ENCODE results near the gene SLC44A1.

The SLC44A1 gene

DNA sequence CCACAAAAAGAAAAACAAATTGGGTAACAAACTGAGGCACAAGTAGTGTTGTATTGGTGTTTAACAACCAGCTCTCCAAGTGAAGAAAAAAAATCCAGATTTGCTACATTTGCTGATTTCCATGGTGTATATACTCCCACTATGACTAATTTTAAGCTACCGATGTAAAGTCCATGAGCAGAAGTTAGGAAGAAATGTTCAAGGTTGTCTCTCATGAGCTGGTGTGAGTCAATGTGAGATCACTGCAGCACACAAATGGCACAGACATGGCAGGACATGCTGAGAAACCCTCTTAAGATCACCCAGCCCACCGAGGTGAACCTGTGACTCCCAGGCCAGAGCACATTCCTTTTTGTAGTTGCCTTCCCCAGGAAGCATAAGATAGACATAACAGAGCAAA, 36.2 kb downstream of the SLC44A1 start:
- DNase-seq: no peak
- POLR2A ChIA-PET: no interaction called here
- CTCF ChIA-PET: no interaction called here
- H3K4me3 ChIP-seq (ENCODE audit: control insufficient read depth in 1 of 7, extremely low read depth in 1 of 7, insufficient read depth in 4 of 7, low read depth in 2 of 7, low read length in 6 of 7): no peak overlapping the region
- no peaks in the 10 kb centered on the region for H3K9me3 ChIP-seq (ENCODE audit: control extremely low read depth in 1 of 5, control insufficient read depth in 4 of 5, insufficient read depth in 2 of 5, low read depth in 1 of 5, low read length in 4 of 5)
- no peaks in the 10 kb centered on the region for H3K36me3 ChIP-seq (ENCODE audit: control insufficient read depth in 4 of 4, insufficient read depth in 4 of 4, low read length in 3 of 4)
- no peaks in the 10 kb centered on the region for H3K4me1 ChIP-seq (ENCODE audit: control extremely low read depth in 1 of 4, control insufficient read depth in 4 of 4, insufficient read depth in 4 of 4, low read length in 3 of 4)
- WGBS (ENCODE audit: insufficient coverage): no CpG with 5 or more reads among the region's 2 CpGs
- H3K27ac ChIP-seq (ENCODE audit: insufficient read depth in 1 of 2, low read depth in 1 of 2, low read length in 2 of 2, poor library complexity in 1 of 2, severe bottlenecking in 2 of 2): no peak overlapping the region
- no peaks in the 10 kb centered on the region for H3K27me3 ChIP-seq (replicated peaks in 2 of 5; ENCODE audit: control insufficient read depth in 4 of 5, insufficient read depth in 5 of 5, low read length in 4 of 5)

DNA sequence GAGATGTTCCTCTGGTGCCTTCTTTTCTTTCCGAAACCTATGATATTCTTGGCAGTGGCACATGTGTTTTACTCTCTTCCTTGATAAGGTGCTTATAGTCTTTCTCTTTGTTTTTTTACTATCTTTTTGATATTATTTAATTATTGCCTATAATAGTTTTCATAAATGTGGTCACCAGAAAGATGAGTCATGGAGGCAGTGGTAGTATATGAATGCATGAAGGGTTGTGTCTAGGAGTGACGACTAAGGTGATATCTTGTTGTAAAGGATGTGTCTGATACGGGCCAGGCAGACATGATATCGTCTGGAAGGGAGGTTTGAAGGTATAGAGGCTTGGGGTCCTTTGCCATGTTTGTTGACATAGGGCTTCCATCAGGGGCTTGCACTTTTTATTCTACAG, 36.8 kb downstream of the SLC44A1 start:
- no peak overlapping the region for H3K27ac ChIP-seq (ENCODE audit: insufficient read depth in 1 of 2, low read depth in 1 of 2, low read length in 2 of 2, poor library complexity in 1 of 2, severe bottlenecking in 2 of 2)

DNA sequence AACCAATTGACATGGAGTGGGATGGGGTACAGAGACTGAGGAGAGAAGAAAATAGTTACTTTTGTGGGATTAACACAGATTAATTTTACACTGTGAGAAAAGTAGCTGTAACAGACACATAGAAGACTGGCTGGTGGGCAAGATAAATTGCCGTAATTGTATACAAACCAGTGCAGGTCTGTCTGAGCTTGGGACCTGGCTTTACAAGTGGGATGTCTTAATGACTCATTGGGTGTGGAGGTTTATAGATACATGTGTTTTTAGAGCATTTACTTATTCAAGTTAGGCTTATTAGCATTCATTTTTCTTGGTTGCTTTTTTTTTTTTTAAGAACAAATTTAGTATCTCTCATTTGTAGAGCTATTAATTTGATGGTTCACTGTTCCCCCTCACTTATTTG, 37.5 kb downstream of the SLC44A1 start:
- H3K27ac ChIP-seq (ENCODE audit: insufficient read depth in 1 of 2, low read depth in 1 of 2, low read length in 2 of 2, poor library complexity in 1 of 2, severe bottlenecking in 2 of 2): no peak overlapping the region
- 100% methylated on average over 1 of the region's 1 CpG for WGBS (ENCODE audit: insufficient coverage)
- ChIA-PET CTCF (no interaction called here), POLR2A (interaction anchor here (0.7 kb wide), 1 partner anchor 27 kb away, joined by 5 read pairs; no protein-coding TSS in a partner anchor)
- H3K9me3 ChIP-seq (ENCODE audit: control extremely low read depth in 1 of 5, control insufficient read depth in 4 of 5, insufficient read depth in 2 of 5, low read depth in 1 of 5, low read length in 4 of 5): no peaks in the 10 kb centered on the region
- H3K4me3 ChIP-seq (ENCODE audit: control insufficient read depth in 1 of 7, extremely low read depth in 1 of 7, insufficient read depth in 4 of 7, low read depth in 2 of 7, low read length in 6 of 7): no peak overlapping the region
- H3K27me3 ChIP-seq (replicated peaks in 2 of 5; ENCODE audit: control insufficient read depth in 4 of 5, insufficient read depth in 5 of 5, low read length in 4 of 5): no peaks in the 10 kb centered on the region
- H3K36me3 ChIP-seq (ENCODE audit: control insufficient read depth in 4 of 4, insufficient read depth in 4 of 4, low read length in 3 of 4): no peaks in the 10 kb centered on the region
- DNase-seq: no peak
- no peaks in the 10 kb centered on the region for H3K4me1 ChIP-seq (ENCODE audit: control extremely low read depth in 1 of 4, control insufficient read depth in 4 of 4, insufficient read depth in 4 of 4, low read length in 3 of 4)

More for the DNA sequence above, 36.8 kb downstream of the SLC44A1 start:
- ChIA-PET CTCF (no interaction called here), POLR2A (no interaction called here)
- H3K9me3 ChIP-seq (ENCODE audit: control extremely low read depth in 1 of 5, control insufficient read depth in 4 of 5, insufficient read depth in 2 of 5, low read depth in 1 of 5, low read length in 4 of 5): no peaks in the 10 kb centered on the region
- no peak overlapping the region for H3K4me3 ChIP-seq (ENCODE audit: control insufficient read depth in 1 of 7, extremely low read depth in 1 of 7, insufficient read depth in 4 of 7, low read depth in 2 of 7, low read length in 6 of 7)
- H3K36me3 ChIP-seq (ENCODE audit: control insufficient read depth in 4 of 4, insufficient read depth in 4 of 4, low read length in 3 of 4): no peaks in the 10 kb centered on the region
- H3K27me3 ChIP-seq (replicated peaks in 2 of 5; ENCODE audit: control insufficient read depth in 4 of 5, insufficient read depth in 5 of 5, low read length in 4 of 5): no peaks in the 10 kb centered on the region
- DNase-seq: no peak
- WGBS (ENCODE audit: insufficient coverage): 100% methylated on average over 2 of the region's 4 CpGs
- no peaks in the 10 kb centered on the region for H3K4me1 ChIP-seq (ENCODE audit: control extremely low read depth in 1 of 4, control insufficient read depth in 4 of 4, insufficient read depth in 4 of 4, low read length in 3 of 4)

GRCh38 chr9:105282870-105283621, 38.6 kb downstream of the SLC44A1 start:
- no peak for DNase-seq
- H3K27ac ChIP-seq (ENCODE audit: insufficient read depth in 1 of 2, low read depth in 1 of 2, low read length in 2 of 2, poor library complexity in 1 of 2, severe bottlenecking in 2 of 2): no peak overlapping the region

DNA sequence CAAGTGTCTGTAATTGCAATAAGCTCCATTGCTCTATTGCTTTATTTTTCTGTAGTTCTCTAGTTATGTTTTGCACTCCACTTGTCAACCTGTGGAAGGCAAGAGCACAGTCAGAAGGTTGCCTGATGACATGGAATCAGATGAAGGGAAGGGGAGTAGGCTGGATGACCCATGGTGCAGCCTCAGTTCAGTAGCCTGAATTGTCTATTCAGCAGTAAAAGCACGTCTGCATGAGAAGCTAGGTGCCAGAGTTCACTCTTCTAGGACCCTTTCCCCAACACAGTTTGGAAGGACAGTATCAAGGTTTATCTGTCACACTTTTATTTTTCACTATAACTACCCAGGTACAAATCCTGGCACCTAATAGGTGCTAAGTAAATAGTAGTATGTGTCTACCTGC, 39.3 kb downstream of the SLC44A1 start:
- no peaks in the 10 kb centered on the region for H3K9me3 ChIP-seq (ENCODE audit: control extremely low read depth in 1 of 5, control insufficient read depth in 4 of 5, insufficient read depth in 2 of 5, low read depth in 1 of 5, low read length in 4 of 5)
- H3K36me3 ChIP-seq (ENCODE audit: control insufficient read depth in 4 of 4, insufficient read depth in 4 of 4, low read length in 3 of 4): no peaks in the 10 kb centered on the region
- no peaks in the 10 kb centered on the region for H3K27me3 ChIP-seq (replicated peaks in 2 of 5; ENCODE audit: control insufficient read depth in 4 of 5, insufficient read depth in 5 of 5, low read length in 4 of 5)
- no peak overlapping the region for H3K4me3 ChIP-seq (ENCODE audit: control insufficient read depth in 1 of 7, extremely low read depth in 1 of 7, insufficient read depth in 4 of 7, low read depth in 2 of 7, low read length in 6 of 7)
- CTCF ChIA-PET: no interaction called here
- H3K4me1 ChIP-seq (ENCODE audit: control extremely low read depth in 1 of 4, control insufficient read depth in 4 of 4, insufficient read depth in 4 of 4, low read length in 3 of 4): no peaks in the 10 kb centered on the region
- DNase-seq: no peak
- WGBS (ENCODE audit: insufficient coverage): 100% methylated on average over 1 of the region's 1 CpG
- H3K27ac ChIP-seq (ENCODE audit: insufficient read depth in 1 of 2, low read depth in 1 of 2, low read length in 2 of 2, poor library complexity in 1 of 2, severe bottlenecking in 2 of 2): no peak overlapping the region
- POLR2A ChIA-PET: no interaction called here

More at GRCh38 chr9:105282870-105283621, 38.6 kb downstream of the SLC44A1 start:
- Histone ChIP-seq H3K36me3 (ENCODE audit: control insufficient read depth in 4 of 4, insufficient read depth in 4 of 4, low read length in 3 of 4) (no peaks in the 10 kb centered on the region), H3K9me3 (ENCODE audit: control extremely low read depth in 1 of 5, control insufficient read depth in 4 of 5, insufficient read depth in 2 of 5, low read depth in 1 of 5, low read length in 4 of 5) (no peaks in the 10 kb centered on the region), H3K4me3 (ENCODE audit: control insufficient read depth in 1 of 7, extremely low read depth in 1 of 7, insufficient read depth in 4 of 7, low read depth in 2 of 7, low read length in 6 of 7) (no peak overlapping the region), H3K4me1 (ENCODE audit: control extremely low read depth in 1 of 4, control insufficient read depth in 4 of 4, insufficient read depth in 4 of 4, low read length in 3 of 4) (no peaks in the 10 kb centered on the region), H3K27me3 (replicated peaks in 2 of 5; ENCODE audit: control insufficient read depth in 4 of 5, insufficient read depth in 5 of 5, low read length in 4 of 5) (no peaks in the 10 kb centered on the region)
- POLR2A ChIA-PET: no interaction called here
- 95% methylated on average over 5 of the region's 7 CpGs for WGBS (ENCODE audit: insufficient coverage)
- CTCF ChIA-PET: no interaction called here

GRCh38 chr9:105284463-105284862, 40.0 kb downstream of the SLC44A1 start:
- Histone ChIP-seq H3K27me3 (replicated peaks in 2 of 5; ENCODE audit: control insufficient read depth in 4 of 5, insufficient read depth in 5 of 5, low read length in 4 of 5) (no peaks in the 10 kb centered on the region), H3K9me3 (ENCODE audit: control extremely low read depth in 1 of 5, control insufficient read depth in 4 of 5, insufficient read depth in 2 of 5, low read depth in 1 of 5, low read length in 4 of 5) (no peaks in the 10 kb centered on the region), H3K4me3 (ENCODE audit: control insufficient read depth in 1 of 7, extremely low read depth in 1 of 7, insufficient read depth in 4 of 7, low read depth in 2 of 7, low read length in 6 of 7) (no peak overlapping the region), H3K27ac (ENCODE audit: insufficient read depth in 1 of 2, low read depth in 1 of 2, low read length in 2 of 2, poor library complexity in 1 of 2, severe bottlenecking in 2 of 2) (no peak overlapping the region), H3K36me3 (ENCODE audit: control insufficient read depth in 4 of 4, insufficient read depth in 4 of 4, low read length in 3 of 4) (no peaks in the 10 kb centered on the region), H3K4me1 (ENCODE audit: control extremely low read depth in 1 of 4, control insufficient read depth in 4 of 4, insufficient read depth in 4 of 4, low read length in 3 of 4) (no peaks in the 10 kb centered on the region)
- no CpG with 5 or more reads among the region's 2 CpGs for WGBS (ENCODE audit: insufficient coverage)
- DNase-seq: no peak
- ChIA-PET POLR2A (no interaction called here), CTCF (no interaction called here)

- WGBS (ENCODE audit: insufficient coverage): 100% methylated on average over 2 of the region's 4 CpGs
- CTCF ChIA-PET: interaction anchor here (1.5 kb wide), 1 partner anchor 12 kb away, joined by 3 read pairs; no protein-coding TSS in a partner anchor
Observed at GRCh38 chr9:105286098-105286497, 41.6 kb downstream of the SLC44A1 start.

More at GRCh38 chr9:105286098-105286497, 41.6 kb downstream of the SLC44A1 start:
- Histone ChIP-seq H3K4me1 (ENCODE audit: control extremely low read depth in 1 of 4, control insufficient read depth in 4 of 4, insufficient read depth in 4 of 4, low read length in 3 of 4) (no peaks in the 10 kb centered on the region), H3K4me3 (ENCODE audit: control insufficient read depth in 1 of 7, extremely low read depth in 1 of 7, insufficient read depth in 4 of 7, low read depth in 2 of 7, low read length in 6 of 7) (no peak overlapping the region), H3K9me3 (ENCODE audit: control extremely low read depth in 1 of 5, control insufficient read depth in 4 of 5, insufficient read depth in 2 of 5, low read depth in 1 of 5, low read length in 4 of 5) (no peaks in the 10 kb centered on the region), H3K27ac (ENCODE audit: insufficient read depth in 1 of 2, low read depth in 1 of 2, low read length in 2 of 2, poor library complexity in 1 of 2, severe bottlenecking in 2 of 2) (no peak overlapping the region), H3K27me3 (replicated peaks in 2 of 5; ENCODE audit: control insufficient read depth in 4 of 5, insufficient read depth in 5 of 5, low read length in 4 of 5) (no peaks in the 10 kb centered on the region), H3K36me3 (ENCODE audit: control insufficient read depth in 4 of 4, insufficient read depth in 4 of 4, low read length in 3 of 4) (no peaks in the 10 kb centered on the region)
- DNase-seq: no peak
- POLR2A ChIA-PET: no interaction called here

Data from common myeloid progenitor, CD34-positive (primary cell).